Measurements from ENCODE around the gene NCKAP5.

NCKAP5 gene

GRCh38 chr2:132975193-132976105 is 592.8 kb downstream of the NCKAP5 start:
- no peak for DNase-seq

GRCh38 chr2:132974467-132975095 is 593.7 kb downstream of the NCKAP5 start:
- DNase-seq: no peak

GRCh38 chr2:132971310-132972061 is 596.8 kb downstream of the NCKAP5 start:
- DNase-seq: no peak

GRCh38 chr2:132969371-132969985 is 598.8 kb downstream of the NCKAP5 start:
- DNase-seq: no peak

GRCh38 chr2:132965460-132965859 is 602.8 kb downstream of the NCKAP5 start:
- DNase-seq: no peak

GRCh38 chr2:132963161-132963560 is 605.1 kb downstream of the NCKAP5 start:
- DNase-seq: no peak

GRCh38 chr2:132958887-132959286 is 609.4 kb downstream of the NCKAP5 start:
- DNase-seq: no peak

- no peak for DNase-seq
These were observed 612.2 kb downstream of the NCKAP5 start for GRCh38 chr2:132955871-132956615.

- no peak for DNase-seq
These were observed 614.5 kb downstream of the NCKAP5 start for GRCh38 chr2:132953771-132954170.

- DNase-seq: no peak
These were observed 617.1 kb downstream of the NCKAP5 start for GRCh38 chr2:132951008-132951714.

- DNase-seq: no peak
These were observed 619.2 kb downstream of the NCKAP5 start for GRCh38 chr2:132949108-132949507.

GRCh38 chr2:132948211-132948610 is 620.1 kb downstream of the NCKAP5 start:
- no peak for DNase-seq

- DNase-seq: no peak
These were observed 624.4 kb downstream of the NCKAP5 start for GRCh38 chr2:132943829-132944228.

GRCh38 chr2:132941296-132942020 is 626.8 kb downstream of the NCKAP5 start:
- no peak for DNase-seq

GRCh38 chr2:132937629-132938028 is 630.6 kb downstream of the NCKAP5 start:
- DNase-seq: no peak

GRCh38 chr2:132936791-132937190 is 631.5 kb downstream of the NCKAP5 start:
- DNase-seq: no peak

GRCh38 chr2:132936261-132936660 is 632.0 kb downstream of the NCKAP5 start:
- DNase-seq: no peak

- DNase-seq: no peak
These were observed 638.5 kb downstream of the NCKAP5 start for GRCh38 chr2:132929786-132930185.

- DNase-seq: no peak
These were observed 644.5 kb downstream of the NCKAP5 start for GRCh38 chr2:132923787-132924186.

GRCh38 chr2:132915812-132916549 is 652.3 kb downstream of the NCKAP5 start:
- no peak for DNase-seq
